ENCODE results near the gene MOB3C.

MOB3C gene

GRCh38 chr1:46603858-46604549 lies 12.6 kb downstream of the MOB3C start, which contains the start of gene MKNK1:
Gene MKNK1 (minus strand): TSS chr1:46604268. CDS start chr1:46583327, 20,941 bp downstream.
- peak; percentile 84 to 92 for DNase-seq

GRCh38 chr1:46603481-46603857 lies 13.1 kb downstream of the MOB3C start:
- DNase-seq, result no peak

GRCh38 chr1:46601257-46602007 lies 15.2 kb downstream of the MOB3C start:
- no peak for DNase-seq

DNA sequence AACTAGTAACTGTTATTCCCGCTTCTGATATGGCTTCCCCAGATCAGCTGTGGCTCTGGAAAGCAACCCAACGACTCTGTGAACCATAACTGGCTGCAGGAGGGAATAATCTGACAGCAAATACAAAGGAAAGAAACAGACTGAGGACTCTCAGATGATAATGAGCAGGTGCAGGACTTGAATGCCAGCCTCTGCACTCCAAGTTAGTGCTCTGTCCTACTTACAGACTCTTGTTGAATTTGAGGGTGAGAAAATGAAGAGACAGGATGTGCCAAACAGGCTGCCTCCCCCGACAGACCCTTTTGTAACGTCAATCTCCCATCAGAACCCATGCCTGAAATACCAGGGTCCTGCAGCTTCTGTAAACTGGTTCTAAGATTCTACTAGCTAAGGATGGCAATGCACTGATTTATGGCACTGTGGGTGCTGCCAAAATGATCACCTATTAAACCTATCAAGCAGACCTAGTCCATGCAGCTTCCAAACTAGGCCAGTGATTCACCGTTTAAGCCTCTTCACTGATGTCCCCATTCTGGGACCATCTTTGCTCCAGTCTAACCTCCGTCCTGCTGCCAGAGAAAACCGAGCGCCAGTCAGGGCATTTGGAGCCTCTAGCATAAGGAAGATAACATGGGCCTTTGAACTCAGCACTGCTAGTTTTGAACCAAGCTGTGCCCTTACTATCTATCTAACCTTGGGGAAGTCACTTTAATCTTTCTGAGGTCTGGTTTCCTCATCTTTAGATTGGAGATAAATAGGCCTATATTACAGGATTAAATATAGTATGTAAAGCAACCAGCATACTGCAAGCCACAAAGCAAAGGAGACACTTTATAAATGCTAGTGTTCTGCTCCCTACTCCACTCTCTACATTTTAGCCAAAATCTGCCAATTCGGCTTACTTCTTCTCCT lies 17.3 kb downstream of the MOB3C start:
- DNase-seq, result no peak

- no peak for DNase-seq
Measured at GRCh38 chr1:46596846-46597245, 19.8 kb downstream of the MOB3C start.

DNA sequence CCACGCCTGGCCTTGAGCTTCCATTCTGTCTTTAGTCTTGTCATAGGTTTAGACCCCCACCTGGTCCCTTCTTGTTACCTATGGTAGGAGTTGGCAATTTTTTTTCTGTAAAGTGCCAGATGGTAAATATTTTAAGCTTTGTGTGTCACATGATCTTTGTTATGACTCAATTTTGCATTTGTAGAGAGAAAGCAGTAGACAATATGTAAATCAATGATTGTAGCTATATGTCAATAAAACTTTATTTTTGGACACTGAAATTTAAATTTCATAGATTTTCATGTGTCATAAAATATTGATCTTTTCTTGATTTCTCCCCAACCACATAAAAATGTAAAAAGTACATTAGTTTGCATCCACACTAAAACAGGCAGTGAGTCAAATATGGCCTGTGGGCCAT lies 20.6 kb downstream of the MOB3C start:
- no peak for DNase-seq

- no peak for DNase-seq
Measured at GRCh38 chr1:46595127-46595526, 21.5 kb downstream of the MOB3C start.

GRCh38 chr1:46594063-46594462 lies 22.5 kb downstream of the MOB3C start:
- no peak for DNase-seq

DNA sequence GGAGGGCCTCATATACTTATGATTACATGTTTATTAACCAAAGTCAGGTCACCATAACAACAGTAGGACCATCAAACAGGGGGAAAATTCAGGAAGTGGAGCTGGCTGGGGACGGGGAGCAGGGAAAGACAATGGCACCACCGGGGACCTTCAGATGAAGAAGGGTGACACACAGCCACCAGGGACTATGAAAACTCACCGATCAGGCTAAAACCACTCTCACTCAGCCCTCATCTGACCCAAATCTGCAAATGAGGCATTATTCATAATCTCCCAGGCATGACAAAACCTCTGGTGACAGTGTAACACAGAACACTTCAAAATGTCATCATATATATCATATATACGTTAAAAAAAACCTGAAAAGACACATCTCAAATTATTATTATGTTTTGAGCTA lies 23.8 kb downstream of the MOB3C start:
- no peak for DNase-seq

DNA sequence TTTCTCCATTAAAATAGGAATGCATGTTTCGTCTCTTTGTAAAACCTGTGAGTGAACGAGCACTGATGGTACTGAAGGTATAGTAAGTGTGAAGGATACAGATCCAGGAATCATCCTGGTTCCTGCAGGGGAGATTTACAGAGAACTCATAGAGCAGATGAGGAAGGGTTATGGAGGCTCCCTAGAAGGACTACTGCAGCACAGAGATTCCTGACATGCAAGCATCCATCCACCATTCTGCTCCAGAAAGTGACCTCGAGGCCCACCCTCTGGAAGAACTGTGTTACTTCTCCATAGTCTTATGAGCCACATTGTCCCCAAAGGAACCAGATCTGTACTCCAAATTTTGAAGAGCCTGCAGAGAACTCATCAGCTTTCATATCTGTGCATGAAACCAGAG lies 27.1 kb downstream of the MOB3C start:
- DNase-seq, result no peak

GRCh38 chr1:46587069-46587468 lies 29.5 kb downstream of the MOB3C start:
- no peak for DNase-seq

DNA sequence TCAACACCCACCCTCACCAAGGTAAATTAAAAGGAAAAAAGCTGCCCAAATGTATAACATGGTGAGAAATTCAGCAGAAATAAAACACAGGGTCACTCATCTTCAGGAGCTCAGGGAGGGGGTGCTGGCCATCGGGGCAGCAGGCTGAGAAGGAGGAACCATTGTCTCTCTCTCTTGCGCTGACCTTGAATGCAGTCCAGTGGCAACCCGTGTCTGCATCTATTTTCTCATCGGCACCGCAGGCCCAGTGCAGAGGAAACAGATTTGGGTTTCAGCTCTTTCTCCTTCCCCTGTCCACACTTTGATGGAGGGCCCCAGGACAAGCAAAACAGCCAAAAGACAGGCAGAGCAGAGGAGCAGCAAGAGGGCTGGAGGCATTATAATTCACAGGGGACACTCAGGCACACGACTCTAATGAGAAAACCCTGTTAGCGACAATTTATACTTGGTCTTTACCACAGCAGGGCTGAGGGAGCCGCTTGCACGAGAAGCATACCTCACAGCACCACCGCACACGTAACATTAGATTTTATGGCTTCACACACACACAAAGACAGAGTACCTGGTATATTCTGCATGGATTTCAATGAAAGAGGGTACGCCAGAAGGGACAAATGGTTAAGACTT lies 31.2 kb downstream of the MOB3C start:
- DNase-seq, result no peak

DNA sequence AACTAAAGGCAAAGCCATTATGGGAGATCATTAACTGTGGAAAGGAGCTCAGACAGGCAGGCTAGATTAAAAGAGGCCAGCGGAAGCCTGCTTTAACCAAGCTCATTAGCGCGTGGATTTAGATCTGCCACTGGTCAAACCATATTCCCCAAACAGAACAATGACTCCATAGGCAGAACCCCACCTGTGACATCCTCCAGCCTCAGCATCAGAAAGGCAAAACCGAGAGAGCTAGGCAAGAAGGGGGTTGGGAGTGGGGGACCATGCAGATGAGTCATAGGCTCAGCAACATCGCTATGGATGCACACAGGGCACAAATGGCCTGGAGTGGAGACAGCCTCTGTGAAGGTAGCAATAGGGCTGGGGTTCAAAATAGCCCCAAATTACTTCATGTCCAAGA lies 33.1 kb downstream of the MOB3C start:
- no peak for DNase-seq

DNA sequence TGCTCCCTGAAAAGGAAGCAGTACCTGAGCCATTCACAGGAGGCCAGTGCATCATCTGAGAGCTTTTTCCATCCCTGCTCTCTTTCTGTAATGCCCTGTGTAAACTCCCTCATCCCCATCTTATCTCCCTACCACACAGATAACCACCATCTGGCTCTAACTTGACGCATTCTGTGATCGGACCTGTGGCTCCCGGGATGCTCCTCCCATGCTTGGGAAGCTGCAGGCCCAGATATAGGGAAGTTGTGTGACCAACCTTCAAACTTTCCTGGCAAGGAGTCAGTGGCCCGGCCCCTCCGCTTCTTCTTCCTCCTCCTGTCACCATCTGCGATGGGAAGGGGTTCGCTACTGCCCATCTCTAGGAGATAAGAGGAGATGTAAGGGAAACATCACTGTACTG lies 33.6 kb downstream of the MOB3C start:
- DNase-seq, result no peak

GRCh38 chr1:46581681-46582455 lies 34.7 kb downstream of the MOB3C start:
- no peak for DNase-seq

- no peak for DNase-seq
Measured at GRCh38 chr1:46580140-46580903, 36.3 kb downstream of the MOB3C start.

- DNase-seq, result no peak
Measured at GRCh38 chr1:46577671-46578070, 38.9 kb downstream of the MOB3C start.

DNA sequence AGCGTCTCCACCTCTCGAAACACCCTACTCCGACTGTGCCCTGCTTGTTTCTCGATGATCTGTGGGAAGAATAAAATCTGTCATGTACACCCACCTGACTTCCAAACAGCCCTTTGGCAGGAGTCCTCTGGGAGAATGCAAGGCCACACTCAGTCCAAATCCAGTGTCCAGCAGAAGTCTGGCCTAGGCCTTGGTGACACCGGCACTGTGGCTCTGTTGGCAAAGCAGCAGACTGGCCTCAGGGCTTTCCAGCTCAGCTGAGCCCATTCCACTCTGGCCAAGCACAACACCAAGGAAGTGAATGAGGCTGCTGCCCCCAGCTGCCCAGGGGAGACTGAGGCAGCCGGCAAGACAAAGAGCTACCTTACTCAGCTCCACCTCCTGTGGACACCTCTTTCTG lies 40.0 kb downstream of the MOB3C start:
- no peak for DNase-seq

DNA sequence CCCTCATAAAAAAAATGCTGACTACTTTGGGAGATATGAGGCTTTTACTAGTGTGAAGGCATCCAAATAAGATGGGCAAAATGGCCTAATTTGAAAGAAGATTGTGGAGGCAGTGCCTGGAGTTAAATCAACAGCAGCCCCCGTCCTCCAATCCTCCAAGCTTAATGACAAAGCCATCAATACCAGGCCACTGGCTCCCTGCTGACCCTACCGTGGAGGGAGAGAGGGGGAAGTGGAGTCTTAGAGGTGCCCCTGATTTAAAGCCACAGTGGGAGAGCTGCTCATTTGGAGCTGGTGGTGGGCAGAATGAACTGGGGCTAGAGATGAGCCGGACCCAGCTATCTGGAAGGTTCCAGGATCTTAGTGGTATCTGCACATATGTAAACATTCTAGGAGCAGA lies 40.8 kb downstream of the MOB3C start:
- no peak for DNase-seq

DNA sequence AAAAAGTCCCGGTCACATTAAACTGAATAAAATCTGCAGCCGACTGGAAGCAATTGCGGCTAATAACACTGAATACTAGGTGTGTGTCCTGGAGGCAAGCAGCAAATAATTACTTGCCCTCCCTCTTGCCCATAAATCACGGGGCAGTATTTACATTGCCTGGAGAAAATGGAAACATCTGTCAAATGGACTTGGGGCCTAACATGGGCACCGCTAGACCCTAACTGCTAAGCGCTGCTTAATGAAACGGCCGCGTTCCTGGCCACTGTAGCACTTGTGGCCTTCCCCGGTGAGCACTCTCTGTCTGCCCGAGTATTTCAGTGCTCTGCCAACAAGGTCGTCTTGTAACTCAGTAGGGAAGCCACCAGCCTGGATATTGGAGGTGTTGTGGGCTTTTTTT lies 41.3 kb downstream of the MOB3C start:
- no peak for DNase-seq

DNA sequence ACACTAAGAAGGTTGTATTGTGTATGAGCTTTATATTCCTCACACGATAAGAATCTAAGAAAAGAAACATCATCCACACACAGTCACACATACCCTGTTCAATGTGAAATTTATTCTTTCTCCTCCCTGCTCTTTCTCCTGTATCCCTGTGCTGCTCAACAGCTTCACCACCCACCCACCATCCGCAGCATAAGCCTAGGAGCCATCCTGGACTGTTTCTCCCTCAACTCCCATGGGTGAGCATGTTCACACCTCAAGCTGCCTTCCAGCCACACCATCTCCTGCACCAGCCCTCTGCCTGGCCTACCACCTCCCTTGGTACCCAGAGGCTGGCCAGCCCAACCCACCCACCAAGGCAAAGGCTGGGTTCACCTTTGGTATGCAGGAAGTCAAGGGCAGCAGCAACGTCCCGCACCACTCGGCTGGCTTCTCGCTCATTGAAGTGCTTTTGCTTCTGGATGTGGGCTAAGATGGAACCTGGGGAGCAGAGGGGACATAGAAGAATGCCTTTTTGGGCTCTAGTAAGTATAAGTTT lies 44.9 kb downstream of the MOB3C start:
- no peak for DNase-seq
